GM19467 (cell line): ENCODE measurements around the gene DNAJC13.
"Not testable (repeated sequence)": the region's sequence is repeated elsewhere in the genome, so short reads cannot be mapped to it uniquely, and the experiment has no call there.

Experiments
- ATAC-seq: cut with Tn5 transposase; IDR thresholded peaks from one replicate; pipeline ENCODE4 v1.9.1; 2021; ENCODE audit warnings: mild to moderate bottlenecking, moderate library complexity; ENCODE audit not compliant: unreplicated experiment

DNAJC13 gene

DNA sequence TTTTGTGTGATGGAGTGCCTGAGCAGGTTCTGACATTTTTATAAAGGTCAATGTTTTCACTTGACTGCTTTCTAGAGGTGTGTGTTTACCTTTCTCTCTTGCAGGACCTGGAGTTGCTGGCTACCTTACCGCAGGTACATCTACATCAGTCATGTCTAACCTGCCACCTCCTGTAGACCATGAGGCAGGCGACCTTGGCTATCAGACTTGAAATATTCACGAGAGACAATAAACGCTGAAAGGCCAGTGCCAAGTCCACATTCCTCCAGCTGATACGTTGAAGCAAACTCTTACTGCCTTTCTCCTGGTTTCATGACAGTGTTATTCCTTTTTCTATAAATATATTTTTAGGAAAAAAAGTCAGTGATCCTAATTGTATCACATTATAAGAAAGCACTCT is 120.8 kb downstream of the DNAJC13 start:
- no peak for ATAC-seq

DNA sequence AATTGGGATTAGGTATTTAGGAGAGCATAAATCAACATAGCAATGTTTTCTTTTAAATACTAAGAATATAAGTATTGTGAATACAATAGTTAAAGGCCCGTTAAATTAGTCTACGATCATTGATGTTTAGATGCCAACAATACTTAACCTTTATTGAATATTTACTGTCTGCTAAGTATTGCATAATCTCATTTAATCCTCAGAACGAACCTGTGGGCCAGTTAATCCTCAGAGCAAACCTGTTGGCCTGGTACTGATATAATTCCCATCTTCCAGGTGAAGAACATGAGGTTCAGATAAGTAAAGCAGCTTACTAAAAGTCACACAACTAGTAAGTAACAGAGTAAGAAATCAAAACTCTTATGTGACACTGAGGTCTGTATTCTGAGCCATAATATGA is 122.4 kb downstream of the DNAJC13 start:
- no peak for ATAC-seq

DNA sequence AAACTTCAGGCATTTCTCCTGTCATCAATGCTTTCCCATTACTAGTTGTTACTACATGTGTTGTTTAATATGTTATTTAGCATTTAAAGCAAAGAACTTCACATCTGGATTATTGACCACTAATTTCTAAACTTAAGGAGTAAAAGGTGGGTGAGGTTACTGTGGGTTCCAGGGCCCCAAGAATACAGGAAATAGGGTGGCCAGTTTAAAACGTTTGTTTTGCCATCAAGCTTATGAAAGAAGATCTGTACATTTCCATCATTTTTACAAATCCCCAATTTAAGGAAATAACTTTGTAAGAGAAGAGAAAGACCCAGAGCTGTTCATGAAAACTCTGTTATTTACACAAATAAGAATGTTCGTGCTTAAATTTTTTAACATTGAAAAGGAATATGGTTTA is 125.3 kb downstream of the DNAJC13 start:
- ATAC-seq, result no peak

DNA sequence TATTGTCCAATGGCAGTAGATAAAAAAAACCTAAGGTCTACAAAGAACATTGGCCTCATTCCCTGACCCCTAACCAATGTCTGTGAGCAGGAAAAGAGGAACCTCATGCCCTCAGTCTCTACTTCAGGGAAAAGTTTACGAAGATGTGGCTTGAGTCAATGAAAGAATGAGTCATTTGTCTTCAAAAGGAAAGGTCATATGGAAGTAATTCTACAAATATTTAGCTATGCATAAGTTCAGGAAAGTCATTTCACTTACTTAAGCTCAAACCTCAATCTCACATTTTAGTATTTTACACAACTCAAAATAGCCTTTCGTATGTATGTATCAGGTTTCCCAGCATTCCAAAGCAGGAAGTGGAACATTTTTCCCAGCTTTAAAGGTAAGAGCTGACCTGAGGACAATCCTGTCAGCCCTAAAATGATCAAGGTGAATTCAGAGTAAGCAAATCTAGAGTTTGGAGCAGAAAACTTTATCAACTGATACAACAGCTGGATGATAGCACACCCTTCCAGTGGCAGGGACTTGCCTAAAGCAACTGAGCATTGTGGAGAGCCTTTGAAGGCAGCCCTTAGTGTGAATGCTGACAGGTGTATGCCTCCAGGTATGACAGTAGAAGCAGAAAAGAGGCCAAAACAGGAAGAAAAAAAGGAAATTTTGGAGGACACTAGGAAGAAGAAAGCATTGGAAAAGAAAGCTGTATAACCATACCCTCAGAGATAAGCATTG is 125.9 kb downstream of the DNAJC13 start:
- no peak for ATAC-seq

DNA sequence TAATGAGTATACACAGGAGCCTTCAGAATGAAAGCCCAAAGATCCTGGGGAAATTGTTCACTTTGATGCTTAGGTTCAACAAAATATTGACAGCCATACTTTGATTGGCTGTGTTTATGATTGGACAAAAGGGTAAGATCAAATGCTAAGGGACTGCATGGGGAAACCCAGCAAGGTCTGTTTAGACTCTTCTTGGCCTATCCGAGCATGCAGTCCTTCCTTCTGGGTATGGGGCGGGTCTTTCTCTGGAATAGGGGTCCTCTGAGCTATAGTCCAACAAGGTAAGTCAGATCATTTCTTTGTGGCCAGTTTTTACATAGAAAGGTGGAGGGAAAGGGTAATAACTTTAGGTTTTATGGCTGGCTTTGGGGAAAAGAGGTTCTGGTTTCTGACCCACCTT is 126.8 kb downstream of the DNAJC13 start:
- ATAC-seq, result no peak

DNA sequence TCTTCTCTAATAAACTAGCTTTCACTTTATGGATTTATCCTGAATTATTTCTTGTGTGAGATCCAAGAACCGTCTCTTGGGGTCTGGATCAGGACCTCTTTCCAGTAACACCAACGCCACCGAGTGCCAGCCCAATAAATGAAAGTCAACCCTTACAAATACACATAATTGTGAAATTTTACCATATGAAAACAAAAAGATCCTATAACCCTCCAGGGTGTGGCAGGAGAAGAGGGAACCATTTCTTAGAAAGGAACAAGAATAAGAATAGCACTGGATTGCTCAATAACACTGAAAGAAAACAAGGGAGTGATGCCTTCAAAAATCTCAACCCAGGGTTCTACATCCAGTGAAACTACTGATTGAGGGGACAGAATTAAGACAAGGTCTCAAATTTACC is 128.2 kb downstream of the DNAJC13 start:
- no peak for ATAC-seq

DNA sequence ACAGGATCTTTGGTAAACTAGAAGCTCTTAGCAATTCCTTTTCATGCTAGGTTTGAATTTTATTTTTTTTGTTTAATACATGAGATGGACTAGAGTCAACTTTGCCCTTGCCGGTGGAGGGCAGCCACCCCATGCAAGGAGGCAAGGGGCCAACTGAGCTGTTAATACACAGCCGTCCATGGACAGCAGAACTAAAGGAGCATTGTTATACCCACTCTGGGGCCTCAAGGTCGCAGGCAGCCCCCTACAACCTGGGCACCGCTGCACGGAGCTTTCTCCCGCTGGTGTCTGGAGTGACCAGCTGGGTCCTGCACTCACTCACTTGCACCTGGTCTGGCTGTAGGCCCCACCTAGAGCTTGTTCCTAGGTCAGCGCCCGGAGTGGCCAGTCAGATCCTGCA is 131.9 kb downstream of the DNAJC13 start:
- no peak for ATAC-seq

DNA sequence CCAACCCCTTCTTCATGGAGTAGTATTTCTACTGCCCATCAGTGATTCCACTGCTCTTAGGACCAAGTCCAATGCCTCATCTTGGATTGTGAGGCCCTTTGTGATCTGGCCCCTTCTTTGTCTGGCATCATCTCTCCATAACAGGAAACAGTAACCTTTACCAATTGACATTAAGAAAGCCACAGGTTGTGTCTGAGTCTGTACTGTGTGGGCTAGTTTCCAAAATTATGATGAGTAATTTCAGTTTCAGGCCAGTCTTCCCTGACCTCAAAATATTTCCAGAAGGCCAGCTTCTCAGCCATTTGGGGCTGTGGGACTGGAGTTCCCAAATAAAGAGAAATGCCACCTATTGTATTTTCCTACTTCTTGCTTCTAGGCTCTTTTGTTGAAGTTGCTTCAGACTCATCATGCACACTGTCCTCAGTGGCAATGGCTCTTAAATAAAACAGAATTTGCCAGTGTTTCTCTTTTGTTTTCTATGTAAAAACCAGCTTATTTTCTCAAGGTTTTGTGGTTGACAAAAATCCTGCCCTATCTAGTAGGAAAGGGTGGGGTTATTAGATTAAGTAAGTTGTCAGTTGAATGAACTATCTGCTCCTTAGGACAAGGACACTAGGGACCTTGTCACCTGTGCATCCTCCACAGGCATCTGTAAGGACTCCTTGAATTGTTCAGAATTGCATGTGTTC is 132.7 kb downstream of the DNAJC13 start:
- ATAC-seq, result no peak

DNA sequence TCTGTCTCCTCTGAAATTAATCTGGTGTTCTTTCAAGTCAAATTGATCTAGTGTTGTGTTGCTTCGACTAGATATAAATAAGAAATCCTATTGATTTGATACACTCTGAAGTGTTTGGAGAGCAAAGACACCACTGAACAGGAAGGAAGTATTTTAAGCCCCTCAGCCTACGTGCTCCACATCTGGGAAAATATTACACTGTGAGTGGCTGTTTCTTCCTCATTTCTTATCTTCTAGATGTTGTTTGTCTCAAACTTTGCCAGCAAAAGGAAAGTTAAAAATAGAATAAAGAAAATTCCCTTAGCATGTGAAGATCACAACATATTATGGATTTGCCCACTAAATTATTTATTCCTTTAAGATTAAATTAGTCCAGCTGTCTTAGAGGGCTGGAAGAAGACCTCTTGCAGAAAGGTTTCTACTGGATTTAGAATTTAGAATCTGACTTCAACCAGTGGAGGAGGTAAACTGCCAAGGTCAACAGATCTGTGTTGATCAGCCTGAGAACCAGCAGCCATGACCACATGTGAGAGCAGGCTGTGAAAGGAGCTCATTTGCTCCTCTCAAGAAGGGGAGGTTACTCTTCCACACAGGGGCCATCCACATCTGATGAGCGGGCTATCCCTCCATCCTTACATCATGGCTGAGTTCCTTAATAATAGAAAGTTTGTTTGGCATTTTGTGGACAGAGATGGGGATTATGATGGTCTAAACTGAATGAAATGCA is 133.4 kb downstream of the DNAJC13 start:
- ATAC-seq, result no peak

DNA sequence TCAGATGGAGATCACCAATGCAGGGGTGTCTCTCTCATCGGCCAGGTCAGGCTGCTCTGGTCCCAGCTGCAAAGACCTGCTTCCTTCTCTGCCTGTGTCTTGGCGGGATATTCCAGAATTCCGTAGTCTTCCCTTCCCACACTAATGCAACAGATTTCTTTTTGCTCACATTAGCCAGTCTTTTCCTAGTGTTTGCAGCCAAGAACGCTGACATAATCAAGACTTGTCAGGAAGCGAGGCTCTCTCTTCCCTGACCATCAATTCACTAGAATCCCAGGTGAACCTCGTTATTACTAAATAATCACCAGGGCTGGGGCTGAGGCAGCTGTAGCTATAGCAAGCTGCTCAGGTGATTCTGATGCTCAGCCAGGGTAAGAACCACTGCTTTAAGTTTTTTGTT is 136.5 kb downstream of the DNAJC13 start:
- no peak for ATAC-seq

DNA sequence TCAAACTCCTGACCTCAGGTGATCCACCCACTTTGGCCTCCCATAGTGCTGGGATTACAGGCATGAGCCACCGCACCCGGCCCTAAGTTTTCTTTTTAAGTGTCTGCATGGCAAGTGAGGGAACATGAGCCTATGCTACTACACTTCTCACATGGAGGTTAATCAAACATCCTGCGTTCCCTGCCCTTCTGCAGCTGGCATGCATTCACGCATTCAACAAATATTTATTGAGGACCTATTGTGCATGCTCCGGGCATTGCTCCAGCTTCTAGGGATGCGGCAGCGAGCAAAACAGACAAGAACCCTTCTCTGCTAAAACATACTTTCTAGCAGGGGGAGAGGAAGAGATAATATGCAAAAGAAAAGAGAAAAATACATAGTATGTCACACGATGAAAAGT is 137.1 kb downstream of the DNAJC13 start:
- no peak for ATAC-seq

DNA sequence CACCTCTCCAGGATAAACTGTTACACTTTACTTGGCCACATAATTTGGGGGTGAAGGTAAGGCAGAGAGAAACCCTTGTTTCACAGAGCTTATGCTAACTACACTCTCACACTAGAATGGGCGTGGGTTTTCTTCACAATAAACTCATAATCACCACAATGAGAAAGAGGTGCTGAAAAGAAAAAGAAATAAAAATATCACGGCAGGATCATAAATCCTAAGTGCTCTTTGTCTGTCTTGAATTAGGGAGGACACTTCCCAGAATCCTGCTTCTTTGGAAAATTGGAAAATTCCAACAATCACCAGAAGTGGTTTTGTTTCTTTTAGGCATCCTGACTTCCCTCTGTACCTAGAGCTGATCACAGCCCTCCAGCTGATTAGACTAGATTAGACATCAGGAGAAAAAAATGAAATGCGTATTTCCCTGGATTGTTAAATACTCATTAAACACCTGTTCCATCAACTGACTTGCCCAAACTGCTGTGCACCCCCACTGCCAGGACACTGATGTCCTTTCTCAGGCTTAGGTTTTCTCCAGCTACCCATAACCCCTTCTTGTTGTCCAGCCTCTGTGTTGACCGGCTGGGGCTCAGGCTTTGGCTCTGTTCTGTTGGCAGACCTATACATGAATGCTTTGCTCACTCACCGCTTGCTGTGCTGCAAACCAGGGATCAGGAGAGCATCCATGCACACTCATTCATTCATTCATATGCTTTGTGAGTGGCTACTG is 138.2 kb downstream of the DNAJC13 start:
- ATAC-seq, result no peak

DNA sequence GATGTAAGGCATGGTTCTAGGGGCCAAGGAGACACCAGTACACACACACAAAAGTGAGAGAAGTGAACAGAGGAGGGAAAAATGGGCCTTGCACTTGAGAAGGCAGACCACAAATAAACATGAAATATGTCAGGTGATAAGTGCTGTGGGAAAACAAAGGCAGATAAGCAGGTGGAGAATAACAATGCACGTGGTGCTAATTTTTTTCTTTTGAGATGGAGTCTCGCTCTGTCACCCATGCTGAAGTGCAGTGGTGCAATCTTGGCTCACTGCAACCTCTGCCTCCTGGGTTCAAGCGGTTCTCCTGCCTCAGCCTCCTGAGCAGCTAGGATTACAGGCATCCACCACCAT is 138.7 kb downstream of the DNAJC13 start:
- ATAC-seq, result not testable (repeated sequence)

DNA sequence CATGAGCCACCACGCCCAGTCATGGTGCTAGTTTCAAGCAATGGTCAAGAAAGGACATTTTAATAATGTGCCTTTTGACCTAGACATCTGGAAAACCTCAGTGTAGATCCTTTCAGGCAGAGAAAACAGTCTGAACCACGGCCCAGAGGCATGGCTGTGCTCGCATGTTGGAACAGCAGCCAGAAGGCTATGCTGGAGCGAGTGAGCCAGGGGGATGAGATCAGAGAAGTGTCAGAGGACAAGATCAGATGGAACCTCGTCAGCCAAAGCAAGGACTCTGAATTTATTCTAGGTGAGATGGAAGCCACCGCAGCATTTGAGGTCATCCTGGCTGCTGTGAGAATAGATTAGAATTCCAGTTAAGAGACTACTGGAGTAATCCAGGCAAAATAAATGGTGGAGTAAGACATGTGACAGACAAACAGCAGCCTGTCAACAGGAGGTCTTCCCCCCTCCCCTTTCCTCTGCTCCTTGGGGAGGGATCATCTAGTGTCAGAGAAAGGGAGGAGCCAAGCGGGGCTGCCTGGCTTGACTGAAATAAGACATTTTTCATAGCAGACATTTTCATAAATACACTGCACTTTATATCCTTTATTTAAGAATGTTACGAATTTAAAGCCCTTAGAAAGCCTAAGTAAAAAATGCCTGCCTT is 139.3 kb downstream of the DNAJC13 start:
- ATAC-seq, result no peak

DNA sequence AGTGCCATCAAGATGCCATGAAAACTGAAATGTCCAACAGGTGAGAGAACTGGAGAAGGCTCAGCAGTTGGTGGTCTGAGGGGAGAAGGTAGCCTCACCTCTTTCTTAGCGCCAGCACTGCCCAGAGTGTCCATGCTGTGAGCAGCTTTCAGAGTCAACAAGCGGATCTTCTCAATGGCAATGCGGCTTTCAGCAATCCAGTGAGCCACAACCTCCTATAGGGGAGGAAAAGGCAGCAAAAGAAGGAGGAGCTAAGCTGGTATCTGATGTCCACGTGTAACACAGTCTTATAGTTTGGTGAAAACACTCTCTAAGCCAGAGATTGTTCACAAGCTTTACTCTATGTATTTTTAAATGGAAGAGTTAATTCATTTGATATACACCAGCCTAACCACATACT is 143.7 kb downstream of the DNAJC13 start:
- ATAC-seq, result no peak

DNA sequence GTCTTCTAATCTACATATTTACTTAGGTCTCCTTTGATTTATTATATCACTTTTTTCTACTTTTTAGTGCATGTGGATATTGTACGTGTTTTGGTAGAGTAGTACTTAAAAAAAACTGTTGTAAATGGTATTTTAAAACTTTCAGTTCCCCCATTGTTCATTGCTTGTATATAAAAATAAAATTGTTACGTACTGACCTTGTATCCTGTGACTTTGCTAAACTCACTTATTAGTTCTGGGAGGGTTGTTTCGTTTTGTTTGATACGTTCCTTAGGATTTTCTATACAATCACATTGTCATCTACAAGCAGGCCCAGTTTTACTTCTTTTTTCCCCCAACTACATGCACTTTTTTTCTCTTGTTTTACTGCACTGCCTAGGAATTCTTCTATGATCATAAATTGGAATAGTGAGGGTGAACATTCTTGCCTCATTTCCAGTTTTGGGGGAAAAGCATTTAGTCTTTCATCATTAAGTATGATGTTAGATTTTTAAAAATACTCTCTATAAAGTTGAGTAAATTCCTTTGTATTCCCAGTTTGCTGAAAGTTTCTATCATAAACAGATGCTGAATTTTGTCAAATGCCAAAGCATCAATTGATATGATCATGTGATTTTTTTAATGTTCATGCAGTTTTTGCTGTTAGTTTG is 146.2 kb downstream of the DNAJC13 start:
- no peak for ATAC-seq

DNA sequence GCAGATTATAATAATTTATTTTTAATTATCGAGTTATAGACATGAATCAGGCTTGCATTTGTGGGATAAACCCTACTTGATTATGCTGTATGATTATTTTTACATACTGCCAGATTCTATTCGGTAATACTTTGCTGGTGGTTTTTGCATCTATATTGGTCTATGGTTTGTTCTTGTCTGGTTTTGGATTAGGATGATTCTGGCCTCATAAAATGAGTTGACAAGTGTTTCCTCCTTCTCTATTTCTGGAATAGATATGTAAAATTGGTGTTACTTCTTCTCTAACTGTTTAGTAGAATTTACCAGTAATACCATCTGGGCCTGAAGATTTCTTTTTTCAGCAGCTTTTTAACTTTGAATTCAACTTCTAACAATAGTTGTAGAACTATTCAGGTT is 146.8 kb downstream of the DNAJC13 start:
- no peak for ATAC-seq

DNA sequence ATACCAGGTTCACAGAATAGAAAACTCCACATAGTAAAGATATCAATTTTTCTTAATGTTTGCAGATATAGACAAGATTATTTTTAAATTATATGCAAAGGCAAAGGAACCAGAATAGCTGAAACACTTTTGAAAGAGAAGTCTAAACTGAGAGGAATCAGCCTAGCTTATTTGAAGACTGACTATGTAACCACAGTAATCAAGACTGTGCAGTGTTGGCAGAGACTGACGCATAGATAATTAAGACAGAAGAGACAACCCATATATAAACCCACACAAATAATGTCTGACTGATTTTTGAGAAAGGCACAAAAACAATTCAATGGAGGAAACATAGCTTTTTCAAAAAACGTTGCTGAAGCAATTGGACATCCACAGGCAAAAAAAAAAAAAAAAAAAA is 151.1 kb downstream of the DNAJC13 start:
- ATAC-seq, result no peak

DNA sequence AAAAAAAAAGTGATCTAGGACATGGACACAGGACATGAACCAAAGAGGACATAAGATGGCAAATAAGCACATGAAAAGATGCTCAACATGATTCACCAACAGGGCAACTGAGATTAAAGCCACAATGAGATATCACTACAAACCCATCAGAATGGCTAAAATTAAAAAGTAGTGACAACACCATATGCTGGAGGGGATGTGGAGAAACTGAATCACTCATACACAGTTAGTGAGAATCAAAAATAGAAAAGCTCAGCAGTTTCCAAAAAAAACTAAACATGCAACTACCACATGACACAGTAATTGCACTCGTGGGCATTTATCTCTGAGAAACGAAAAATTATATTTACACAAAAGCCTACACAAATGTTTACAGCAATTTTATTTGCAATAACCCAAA is 151.9 kb downstream of the DNAJC13 start:
- no peak for ATAC-seq

DNA sequence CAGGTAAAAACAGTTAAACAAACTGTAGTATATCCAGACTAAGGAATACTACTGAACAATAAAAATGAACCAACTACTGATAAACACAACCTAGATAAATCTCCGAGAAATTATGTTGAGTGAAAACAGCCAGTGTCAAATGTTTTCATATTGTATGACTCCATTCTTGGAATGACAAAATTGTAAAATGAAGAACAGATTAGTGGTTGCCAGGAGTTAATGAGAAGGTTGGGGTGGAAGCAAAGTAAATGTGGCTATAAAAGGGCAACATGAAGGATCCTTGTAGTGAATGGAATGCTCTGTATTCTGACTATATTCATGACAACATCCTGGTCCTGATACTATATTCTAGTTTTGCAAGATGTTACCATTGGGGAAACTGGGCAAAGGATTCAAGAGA is 152.3 kb downstream of the DNAJC13 start:
- ATAC-seq, result no peak

DNA sequence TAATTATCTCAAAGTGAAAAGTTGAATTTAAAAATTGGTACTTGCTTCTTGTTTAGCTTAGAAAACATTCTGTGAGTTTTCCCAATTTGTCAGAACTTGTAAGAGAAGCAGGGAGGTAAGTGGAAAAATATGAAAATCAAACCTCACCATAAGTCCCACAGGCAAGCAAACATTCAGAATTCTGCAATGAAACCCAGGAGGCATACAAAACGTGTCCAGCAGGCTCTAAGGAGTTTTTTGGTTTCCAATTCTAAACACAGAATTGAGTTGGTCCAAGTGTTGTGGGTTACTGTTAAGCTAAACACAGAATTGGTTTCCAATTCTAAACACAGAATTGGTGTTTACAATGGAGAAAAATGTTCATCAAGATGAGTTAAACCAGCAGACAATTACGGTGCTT is 152.7 kb downstream of the DNAJC13 start:
- ATAC-seq, result no peak
